Endothelial cell of umbilical vein (primary cell): ENCODE data around the gene MAF. TPM values are rescaled to one million over a fixed set of nuclear protein-coding genes. Genes with fewer than 3 reads are reported as not detected.

Experiments used
- BruUV-seq: library from RNA; stranded (reverse); fragments of 400-500 nt; replicated peaks from 2 replicates; lab custom pipeline; 2021; lab: Mats Ljungman, UMichigan
- CTCF ChIA-PET: fragments of 300-600, 350-600 bp; sonication (Branson Sonifier 250); formaldehyde crosslinking; loops from one replicate; lab custom pipeline; 2021; ENCODE audit warnings: antibody characterized with exemption, inconsistent platforms; lab: Charles Lee
- POLR2A ChIA-PET: fragments of 300-600, 350-600 bp; sonication (Branson Sonifier 250); formaldehyde crosslinking; loops from one replicate; lab custom pipeline; 2021; ENCODE audit warnings: antibody characterized with exemption, inconsistent platforms; lab: Charles Lee
- DNase-seq: peaks from one replicate; pipeline ENCODE4 v3.0.0-alpha.2; 2011; ENCODE audit warnings: low read depth, low spot score
- FAIRE-seq: peaks from 2 replicates; lab custom pipeline; 2011; peaks lifted over from hg19 to GRCh38; lab: Jason Lieb, UNC
- H2AFZ ChIP-seq: 2 replicates; pipeline ENCODE4 v1.6.0; 2012; ENCODE audit warnings: low read depth, low read length, control low read depth, inconsistent platforms
- H3K27ac ChIP-seq: 2 replicates; pipeline ENCODE4 v1.5.1; 2011; ENCODE audit warnings: low read depth, mild to moderate bottlenecking, control low read depth, low read length, moderate library complexity; ENCODE audit not compliant: insufficient read depth
- H3K27me3 ChIP-seq, 2 experiments: 2 replicates each; pipeline versions ENCODE4 v1.6.0 to v1.6.1; 2011; ENCODE audit warnings: low read length in 2 of 2, mixed read lengths in 1 of 2; ENCODE audit not compliant: control insufficient read depth in 2 of 2, insufficient read depth in 2 of 2
- H3K36me3 ChIP-seq, 2 experiments: 2 replicates in 1 of 2; 3 replicates in 1 of 2; pipeline ENCODE4 v1.5.1; 2011; ENCODE audit warnings: low read length in 2 of 2, mild to moderate bottlenecking in 1 of 2, moderate library complexity in 1 of 2; ENCODE audit not compliant: control insufficient read depth in 2 of 2, insufficient read depth in 2 of 2; ENCODE audit errors: extremely low read depth in 1 of 2
- H3K4me1 ChIP-seq: 3 replicates; pipeline ENCODE4 v1.5.1; 2011; ENCODE audit warnings: mild to moderate bottlenecking, low read length; ENCODE audit not compliant: control insufficient read depth, insufficient read depth; ENCODE audit errors: extremely low read depth
- H3K4me2 ChIP-seq: 2 replicates; pipeline ENCODE4 v1.6.1; 2011; ENCODE audit warnings: low read length, control low read depth, mixed read lengths; ENCODE audit not compliant: insufficient read depth
- H3K4me3 ChIP-seq, 3 experiments: fragments of 200-600 bp in 1 of 3; sonication (generic), shearing (Covaris generic) in 1 of 3; replicated peaks in 1 of 3; 2 replicates each; pipeline ENCODE4 v1.5.1; 2011 to 2016; ENCODE audit warnings: control low read depth in 3 of 3, low read length in 3 of 3, mild to moderate bottlenecking in 2 of 3, inconsistent platforms in 1 of 3, low read depth in 1 of 3, moderate library complexity in 1 of 3; ENCODE audit not compliant: insufficient read depth in 1 of 3
- H3K79me2 ChIP-seq: 2 replicates; pipeline ENCODE4 v1.6.0; 2012; ENCODE audit warnings: low read length, inconsistent platforms; ENCODE audit not compliant: control insufficient read depth, insufficient read depth
- H3K9ac ChIP-seq: replicated peaks from 2 replicates; pipeline ENCODE3; 2011; ENCODE audit warnings: low read length, control low read depth; ENCODE audit not compliant: insufficient read depth; ENCODE audit errors: extremely low read depth
- H3K9me1 ChIP-seq: replicated peaks from 3 replicates; pipeline ENCODE4 v1.6.0; 2011; ENCODE audit warnings: mild to moderate bottlenecking, low read length; ENCODE audit not compliant: control insufficient read depth, insufficient read depth; ENCODE audit errors: extremely low read depth
- H3K9me3 ChIP-seq: replicated peaks from 2 replicates; pipeline ENCODE4 v1.5.1; 2012; ENCODE audit warnings: low read length, inconsistent platforms; ENCODE audit not compliant: control insufficient read depth, insufficient read depth
- H4K20me1 ChIP-seq: replicated peaks from 2 replicates; pipeline ENCODE3; 2011; ENCODE audit warnings: mild to moderate bottlenecking, low read length; ENCODE audit not compliant: control insufficient read depth, insufficient read depth; ENCODE audit errors: extremely low read depth
- CTCF ChIP-seq, 2 donors: IDR thresholded peaks; 1 replicate in 1 of 2; 2 replicates in 1 of 2; pipeline ENCODE4 v1.5.1; 2011; ENCODE audit warnings: low read length in 2 of 2, mild to moderate bottlenecking in 2 of 2, moderate library complexity in 2 of 2, control low read depth in 1 of 2, inconsistent platforms in 1 of 2, low read depth in 1 of 2; ENCODE audit not compliant: insufficient read depth in 1 of 2; ENCODE audit errors: extremely low read depth in 1 of 2
- EZH2 ChIP-seq: IDR thresholded peaks from 2 replicates; pipeline ENCODE4 v1.6.1; 2012; ENCODE audit warnings: borderline replicate concordance, low read depth, mild to moderate bottlenecking, moderate library complexity, low read length, inconsistent platforms; ENCODE audit not compliant: severe bottlenecking
- FOS ChIP-seq: IDR thresholded peaks from 2 replicates; pipeline ENCODE4 v1.6.1; 2011; ENCODE audit warnings: mild to moderate bottlenecking, low read length, moderate library complexity, borderline replicate concordance; ENCODE audit not compliant: insufficient read depth
- JUN ChIP-seq: IDR thresholded peaks from 2 replicates; pipeline ENCODE4 v1.6.1; 2011; ENCODE audit warnings: borderline replicate concordance, low read depth; ENCODE audit not compliant: insufficient read length, insufficient read depth
- MAX ChIP-seq: IDR thresholded peaks from 2 replicates; pipeline ENCODE4 v1.6.1; 2011; ENCODE audit not compliant: insufficient read depth, insufficient read length
- MYC ChIP-seq: IDR thresholded peaks from one replicate; pipeline ENCODE4 v1.6.1; 2011; ENCODE audit warnings: mild to moderate bottlenecking, low read depth, low read length
- POLR2AphosphoS5 ChIP-seq: IDR thresholded peaks from 2 replicates; pipeline ENCODE4 v1.6.1; 2012; ENCODE audit warnings: low read depth, mild to moderate bottlenecking, control low read depth, low read length, moderate library complexity; ENCODE audit not compliant: insufficient read depth
- dilution Hi-C: fragments of 300-500 bp; cut with MboI; formaldehyde crosslinking; loops from one replicate; pipeline ENCODE4 v1.15.0; 2019; ENCODE audit warnings: low sequenced_read_pairs; ENCODE audit not compliant: extremely low pct_ligation_motif_present
- intact Hi-C: fragments of 100-400 bp; cut with micrococcal nuclease; formaldehyde crosslinking; loops from one replicate; pipeline ENCODE4 v1.10.0; 2022
- polyA plus RNA-seq, 4 experiments: library from polyadenylated mRNA; depleted of rRNA in 3 of 4; stranded (reverse) in 3 of 4; unstranded in 1 of 4; fragments of >200 nt; gene quantifications; 2 replicates each; pipeline versions ENCODE4 v1.2.1 to v1.2.3, GENCODE V29; 2011 to 2012; ENCODE audit warnings: missing spikeins in 1 of 4
- total RNA-seq: library from RNA; stranded (reverse); gene quantifications from 2 replicates; pipeline ENCODE4 v1.2.3, GENCODE V29; 2021

The MAF gene
- total and polyA plus RNA-seq, 2 donors (not counting 3 experiments of a cell fraction or from before 2014, with no cell fraction given): 0.04 to 0.33 TPM

GRCh38 chr16:79639576-79640311 is 39.2 kb upstream of the MAF start:
- Histone ChIP-seq H3K36me3 (no peaks in the 10 kb centered on the region), H3K4me1 (no peaks in the 10 kb centered on the region), H4K20me1 (peaks cover 2% of the 10 kb centered on the region), H2AFZ (no peak overlapping the region), H3K27me3 (no peaks in the 10 kb centered on the region), H3K9me3 (peaks cover 2% of the 10 kb centered on the region), H3K9me1 (no peaks in the 10 kb centered on the region), H3K79me2 (no peaks in the 10 kb centered on the region), H3K4me3 (no peak overlapping the region), H3K4me2 (no peak overlapping the region), H3K27ac (no peak overlapping the region), H3K9ac (no peak overlapping the region)
- DNase-seq (no peak), FAIRE-seq (no peak)
- TF ChIP-seq MYC: no peak
- TF ChIP-seq EZH2: no peak
- TF ChIP-seq FOS: no peak
- TF ChIP-seq POLR2AphosphoS5: no peak
- TF ChIP-seq MAX: no peak
- TF ChIP-seq JUN: no peak
- no peak for TF ChIP-seq CTCF (IDR thresholded peaks at IDR 0.05; ENCODE audit: extremely low read depth in 1 of 2, insufficient read depth in 1 of 2, low read depth in 1 of 2, low read length in 2 of 2)
- no TSS peak for BruUV-seq
- POLR2A ChIA-PET: no interaction called here
- CTCF ChIA-PET: no interaction called here
- dilution Hi-C loops (no loop called here), intact Hi-C loops (no loop called here)
